Measurements from ENCODE around the gene TXNDC15.

- TF ChIP-seq CTCF (IDR thresholded peaks at IDR 0.05; ENCODE audit: low read depth, low read length, poor library complexity, severe bottlenecking) (no peak), EZH2phosphoT487 (IDR thresholded peaks at IDR 0.05; ENCODE audit: borderline replicate concordance, low read length) (no peak)
Measured at GRCh38 chr5:134902071-134902801, 28.1 kb downstream of the TXNDC15 start.
